GM19452 (cell line): Measurements from ENCODE around the gene RBBP5.

ENCODE experiments used
- ATAC-seq: cut with Tn5 transposase; IDR thresholded peaks from one replicate; pipeline ENCODE4 v1.9.1; 2021; ENCODE audit not compliant: unreplicated experiment

Gene RBBP5

DNA sequence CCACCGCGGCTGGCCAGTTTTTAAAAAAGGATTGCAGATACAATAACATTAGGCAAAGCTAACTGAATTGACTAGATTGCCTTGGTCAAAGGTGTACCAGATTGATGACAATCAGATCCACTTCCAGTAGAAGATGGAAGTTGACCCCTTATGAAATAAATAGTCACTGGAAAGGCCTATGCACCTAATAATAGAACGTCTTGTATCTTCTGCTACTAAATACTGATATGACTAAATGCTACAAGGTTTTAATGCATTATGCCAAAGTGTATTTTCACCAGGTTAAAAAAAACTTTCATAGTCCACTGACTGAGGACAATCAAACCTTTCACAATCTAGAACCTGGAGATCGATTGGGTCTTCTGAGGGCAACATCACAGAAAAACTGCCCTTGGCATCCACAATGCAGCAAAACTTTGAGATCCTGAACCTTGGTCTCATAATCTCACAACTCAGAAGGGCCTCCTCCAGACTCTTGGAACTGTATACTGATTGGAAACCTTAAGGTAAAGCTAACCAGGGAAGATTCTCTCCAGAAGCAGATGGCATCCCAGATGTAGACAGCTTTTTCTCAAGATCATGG lies 7.8 kb upstream of the RBBP5 start:
- no peak for ATAC-seq

DNA sequence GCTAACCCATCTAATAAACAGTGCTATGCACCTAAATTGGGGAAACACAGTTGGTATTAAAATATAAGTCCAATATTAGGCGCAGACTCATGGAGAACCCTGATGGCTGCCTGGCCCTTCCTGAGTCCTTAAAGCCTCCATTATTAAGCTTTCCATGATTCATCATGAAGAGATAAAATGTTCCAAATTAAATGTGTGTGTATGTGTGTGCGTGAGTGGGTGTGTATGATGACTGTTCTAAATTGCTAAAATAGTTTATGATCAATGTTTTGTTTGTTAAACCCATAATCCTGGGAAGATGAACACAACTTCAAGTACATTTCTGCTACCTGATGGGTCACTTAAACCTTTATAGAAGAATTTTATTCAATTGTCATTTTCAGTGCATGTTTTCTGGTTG lies 6.3 kb upstream of the RBBP5 start:
- no peak for ATAC-seq

DNA sequence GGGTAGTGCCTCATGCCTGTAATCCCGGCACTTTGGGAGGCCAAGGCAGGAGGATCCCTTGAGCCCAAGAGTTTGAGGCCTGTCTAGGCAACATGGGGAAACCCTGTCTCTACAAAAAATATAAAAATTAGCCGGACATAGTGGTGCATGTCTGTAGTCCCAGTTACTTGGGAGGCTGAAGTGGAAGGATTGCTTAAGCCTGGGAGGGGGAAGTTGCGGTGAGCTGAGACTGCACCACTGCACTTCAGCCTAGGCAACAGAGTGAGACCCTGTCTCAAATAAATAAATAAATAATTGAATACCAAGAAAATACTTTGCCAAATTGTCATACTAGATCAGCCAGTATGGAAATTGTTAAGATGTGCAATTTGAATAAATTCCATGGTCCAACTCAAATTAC lies 5.9 kb upstream of the RBBP5 start:
- ATAC-seq: no peak

DNA sequence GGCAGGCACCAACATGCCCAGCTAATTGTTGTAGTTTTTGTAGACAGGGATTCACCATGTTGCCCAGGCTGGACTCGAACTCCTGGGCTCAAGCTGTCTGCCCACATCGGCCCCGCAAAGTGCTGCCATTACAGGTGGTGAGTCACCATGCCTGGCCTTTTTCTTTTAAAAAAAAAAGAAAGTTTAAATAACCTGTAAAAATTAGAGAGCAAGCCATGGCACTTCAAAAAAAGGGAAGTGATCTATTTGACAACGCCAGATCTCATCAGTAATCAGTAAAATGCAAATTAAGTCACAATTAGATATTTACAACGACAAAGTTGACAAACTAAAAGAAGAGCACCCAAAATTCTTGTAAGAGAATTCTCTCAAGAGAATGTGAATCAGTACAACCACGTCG lies 2.9 kb upstream of the RBBP5 start:
- ATAC-seq: no peak

DNA sequence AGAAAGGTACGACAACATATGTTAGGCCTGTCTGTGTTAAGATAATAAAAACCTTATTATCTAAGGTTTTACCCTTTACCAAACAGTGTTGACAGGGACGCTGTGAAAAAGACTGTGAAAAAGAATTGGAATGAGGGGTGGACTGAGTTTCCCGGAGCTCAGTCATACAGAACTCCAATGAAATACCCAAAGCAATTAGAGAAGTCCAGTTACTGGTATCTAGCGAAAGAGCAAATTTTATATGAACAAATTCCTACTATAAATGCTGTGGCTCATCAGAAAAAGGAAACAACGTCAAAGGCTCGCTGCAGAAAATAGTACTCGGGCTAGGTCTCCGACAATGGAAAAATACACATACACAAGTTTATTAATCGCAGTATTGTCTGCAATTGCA lies 708 bp upstream of the RBBP5 start:
- ATAC-seq: peak; percentile 11

DNA sequence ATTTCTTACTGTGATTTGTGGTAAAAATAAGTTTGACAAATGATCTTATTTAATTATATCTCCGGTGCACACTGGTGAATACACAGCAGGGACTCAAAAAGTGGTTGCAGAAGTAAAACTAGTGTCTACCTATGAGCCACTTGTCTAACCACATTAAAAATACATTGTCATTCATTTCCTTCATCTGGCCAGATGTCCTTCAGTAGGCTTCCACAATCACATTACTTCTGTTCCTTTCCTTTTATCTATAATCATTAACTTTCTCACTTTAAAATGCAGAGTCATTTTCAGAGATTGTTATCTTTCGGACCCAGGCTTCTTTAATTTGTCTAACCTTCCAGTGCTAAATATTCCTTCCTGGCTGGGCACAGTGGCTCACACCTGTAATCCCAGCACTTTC lies 3.0 kb downstream of the RBBP5 start:
- ATAC-seq: no peak

DNA sequence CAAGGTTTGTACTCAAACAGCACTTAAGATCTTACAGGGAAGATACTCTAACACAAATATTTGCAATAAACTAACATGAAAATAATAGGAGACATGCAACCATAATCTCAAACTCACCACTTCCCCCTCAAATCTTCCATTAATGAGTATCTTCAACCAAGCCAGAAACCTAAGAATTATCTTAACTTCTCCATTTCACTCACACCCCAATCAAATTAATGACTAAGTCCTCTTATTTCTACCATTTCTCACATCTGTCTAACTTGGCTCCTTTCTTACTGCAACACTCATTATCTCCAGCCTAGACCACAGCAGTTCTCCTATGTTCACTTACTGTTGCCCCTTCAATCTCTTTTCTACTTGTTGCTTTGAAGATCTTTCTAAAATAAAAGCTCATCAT lies 10.4 kb downstream of the RBBP5 start:
- no peak for ATAC-seq

DNA sequence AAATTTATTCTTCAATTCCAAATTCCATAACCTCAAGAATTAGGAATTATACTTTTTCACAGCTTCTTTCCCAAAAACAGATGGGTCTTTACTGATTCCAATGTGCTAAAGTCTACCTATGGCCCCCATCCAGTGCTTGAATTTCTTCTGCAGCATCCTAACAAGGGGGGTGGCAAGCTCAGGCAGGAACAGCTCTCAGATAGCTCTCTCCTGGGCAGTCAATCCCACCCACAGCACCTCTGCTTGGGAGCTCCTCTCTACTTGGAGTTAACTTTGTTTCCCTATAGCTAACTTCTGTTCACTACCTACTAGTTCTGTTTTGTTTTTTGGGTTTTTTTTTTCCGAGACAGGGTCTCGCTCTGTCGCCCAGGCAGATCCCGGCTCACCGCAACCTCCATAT lies 12.1 kb downstream of the RBBP5 start:
- no peak for ATAC-seq

DNA sequence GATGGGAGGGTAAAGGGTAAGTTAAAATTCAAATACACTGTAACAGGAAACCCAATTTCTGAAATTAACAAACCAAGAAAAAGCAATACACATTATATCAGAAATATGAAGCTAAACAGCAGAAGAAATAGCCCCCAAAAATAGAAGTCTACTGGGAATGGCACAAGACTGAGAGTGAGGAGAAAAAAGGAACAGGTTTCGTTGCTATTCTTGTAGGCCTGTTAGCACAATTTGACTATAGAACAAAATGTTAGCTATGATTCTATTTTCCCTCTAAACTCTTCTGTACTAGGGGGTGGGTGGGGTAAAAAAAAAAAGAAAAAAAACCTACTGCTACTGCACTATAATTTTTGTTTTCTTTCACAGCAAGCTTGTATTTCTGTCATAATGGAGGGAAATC lies 12.5 kb downstream of the RBBP5 start:
- ATAC-seq: no peak

DNA sequence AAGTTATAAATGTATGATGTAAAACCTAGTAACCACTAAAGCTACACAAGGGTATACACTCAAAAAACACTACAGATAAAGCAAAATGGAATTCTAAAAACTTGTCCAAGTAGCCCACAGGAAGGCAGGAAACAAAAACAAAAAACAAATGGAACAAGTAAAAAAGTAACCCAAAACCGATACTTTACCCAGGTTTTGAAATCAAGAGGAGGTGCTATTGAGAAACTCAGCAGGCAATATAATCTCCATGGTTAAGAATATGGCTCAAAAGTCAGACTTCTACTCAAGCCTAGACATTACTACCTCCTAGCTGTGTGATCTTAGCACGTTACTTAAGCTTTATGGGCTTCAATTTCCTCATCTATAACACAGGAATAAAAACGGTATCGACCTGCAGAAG lies 13.3 kb downstream of the RBBP5 start:
- no peak for ATAC-seq

DNA sequence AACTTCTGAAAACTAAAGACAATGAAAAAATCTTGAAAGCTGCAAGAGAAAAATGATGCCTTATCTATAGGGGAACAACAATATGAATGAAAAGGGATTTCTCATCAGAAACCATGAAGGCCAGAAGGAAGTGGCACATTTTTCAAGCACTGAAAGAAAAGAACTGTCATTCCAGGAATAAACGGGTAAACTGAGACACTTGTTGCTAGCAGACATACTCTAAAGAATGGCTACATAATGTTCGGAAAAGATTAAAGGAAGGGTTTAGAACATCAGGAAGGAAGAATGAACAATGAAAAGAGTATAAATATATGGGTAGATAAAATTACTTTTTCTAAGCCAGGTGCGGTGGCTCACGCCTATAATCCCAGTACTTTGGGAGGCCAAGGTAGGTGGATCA lies 14.5 kb downstream of the RBBP5 start:
- ATAC-seq: no peak

DNA sequence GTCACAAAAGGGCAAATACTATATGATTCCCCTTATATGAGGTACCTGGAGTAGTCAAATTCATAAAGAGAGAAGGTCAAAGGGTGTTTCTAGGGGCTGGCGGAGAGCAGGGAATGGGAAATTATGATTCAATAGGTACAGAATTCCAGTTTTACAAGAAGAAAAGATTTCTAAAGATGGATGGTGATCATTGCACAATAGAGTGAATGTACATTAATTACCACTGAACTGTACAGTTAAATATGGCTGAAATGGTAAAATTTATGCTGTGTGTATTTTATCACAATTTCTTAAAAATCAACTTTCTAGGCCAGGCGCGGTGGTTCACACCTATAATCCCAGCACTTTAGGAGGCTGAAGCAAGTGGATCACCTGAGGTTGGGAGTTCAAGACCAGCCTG lies 19.4 kb downstream of the RBBP5 start:
- ATAC-seq: no peak

DNA sequence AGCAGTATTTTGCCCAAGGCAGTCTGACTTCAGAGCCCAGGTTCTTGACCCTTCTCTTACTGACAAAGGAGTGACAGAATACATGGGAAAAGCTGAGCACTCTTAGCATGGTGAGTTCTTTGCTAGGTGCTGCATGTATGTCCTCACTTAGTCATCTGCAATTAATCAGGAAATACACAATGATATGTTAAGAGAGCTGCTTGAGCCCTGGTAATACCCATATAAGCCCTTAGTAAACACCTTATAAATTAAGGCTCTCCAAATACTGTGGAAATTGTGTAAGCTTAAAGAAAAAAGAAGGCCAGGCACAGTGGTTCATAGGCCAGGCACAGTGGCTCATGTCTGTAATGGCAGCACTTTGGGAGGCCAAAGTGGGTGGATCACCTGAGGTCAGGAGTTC lies 23.5 kb downstream of the RBBP5 start:
- ATAC-seq: no peak

DNA sequence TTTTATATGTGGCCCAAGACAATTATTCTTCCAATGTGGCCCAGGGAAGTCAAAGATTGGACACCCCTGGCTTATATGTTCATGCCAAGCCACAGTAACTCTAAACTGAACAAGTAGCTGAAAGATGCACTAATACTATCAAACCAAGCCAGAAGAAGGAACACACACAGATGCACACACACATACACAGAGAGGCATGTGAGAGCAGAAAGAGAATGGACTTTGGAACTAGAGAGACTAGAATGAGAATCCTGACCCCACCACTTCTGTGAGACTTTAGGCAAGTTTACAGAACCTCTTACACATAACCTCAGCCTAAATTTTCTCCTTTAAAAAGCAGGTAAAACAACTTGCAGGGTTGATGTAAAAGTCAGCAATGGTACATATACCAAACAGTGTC lies 26.4 kb downstream of the RBBP5 start:
- no peak for ATAC-seq

DNA sequence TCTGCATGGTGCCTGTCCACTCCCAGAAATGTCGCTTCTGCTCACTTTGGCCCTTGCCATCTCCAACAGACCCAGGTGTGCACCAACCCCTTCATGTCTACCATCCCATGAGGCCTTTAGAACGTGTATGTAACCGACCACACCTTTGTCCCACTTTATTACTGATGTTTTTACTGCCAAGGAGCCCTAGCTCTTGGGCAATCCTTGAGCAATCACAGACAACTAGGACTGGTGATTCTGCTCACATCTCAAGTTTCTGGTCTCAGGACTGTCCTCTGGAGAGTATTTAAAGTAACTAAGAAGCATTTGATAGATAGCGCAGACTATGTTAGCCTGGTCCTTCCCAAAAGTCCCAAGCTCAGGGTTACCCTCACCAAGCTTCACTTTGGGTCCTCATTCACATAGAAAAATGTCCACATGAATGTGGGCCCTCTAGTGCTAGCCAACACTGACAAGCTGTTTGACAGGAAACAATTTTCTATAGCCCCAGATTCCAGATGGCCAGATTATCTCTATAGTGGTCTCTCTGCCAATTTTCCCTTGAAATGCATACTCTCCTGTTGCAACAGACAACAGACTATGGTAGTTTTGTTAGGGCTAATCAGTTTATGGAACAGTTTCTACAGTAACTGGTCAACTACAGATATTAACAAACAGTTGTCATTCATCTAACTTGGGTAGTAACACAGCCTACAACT lies 30.6 kb downstream of the RBBP5 start:
- ATAC-seq: no peak

DNA sequence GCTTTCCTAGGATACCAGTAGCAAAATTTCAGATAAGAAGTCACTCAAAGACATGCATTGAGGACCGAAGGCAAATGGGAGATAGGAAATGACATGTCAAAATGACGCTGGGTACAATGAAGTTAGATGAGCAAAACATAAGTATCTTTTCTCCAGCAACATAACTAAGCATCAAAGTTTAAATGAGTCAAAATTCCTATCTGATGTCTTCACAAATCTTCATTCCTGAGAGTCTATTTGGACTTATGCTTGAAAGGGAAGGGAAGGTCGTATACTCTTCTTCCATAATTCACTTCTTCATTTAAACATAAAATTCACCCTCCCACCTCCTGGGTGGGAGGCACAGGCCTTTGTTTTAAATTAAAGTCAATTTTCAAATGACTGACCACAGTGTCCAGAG lies 33.4 kb downstream of the RBBP5 start:
- no peak for ATAC-seq

DNA sequence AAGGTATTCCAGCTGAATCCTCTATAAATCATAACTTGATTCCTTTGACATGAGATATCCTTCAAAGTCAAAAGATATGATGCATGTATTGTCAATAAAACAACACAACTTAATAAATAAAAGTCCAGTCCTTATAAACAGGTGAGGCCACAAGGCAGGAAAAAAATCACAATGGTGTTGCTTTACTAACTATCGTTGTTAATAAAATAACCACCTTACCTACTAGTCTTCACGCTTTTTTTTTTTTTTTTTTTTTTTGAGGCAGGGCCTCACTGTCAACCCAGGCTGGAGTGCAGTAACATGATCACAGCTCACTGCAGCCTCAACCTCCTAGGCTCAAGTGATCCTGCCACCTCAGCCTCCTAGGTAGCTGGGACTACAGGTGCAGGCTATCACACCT lies 37.4 kb downstream of the RBBP5 start, which contains the start of gene TMEM81:
TMEM81 (minus strand) TSS at position 101 of the 400 bp plus-strand sequence. CDS start 140 bp downstream, outside the sequence.
- no peak for ATAC-seq

DNA sequence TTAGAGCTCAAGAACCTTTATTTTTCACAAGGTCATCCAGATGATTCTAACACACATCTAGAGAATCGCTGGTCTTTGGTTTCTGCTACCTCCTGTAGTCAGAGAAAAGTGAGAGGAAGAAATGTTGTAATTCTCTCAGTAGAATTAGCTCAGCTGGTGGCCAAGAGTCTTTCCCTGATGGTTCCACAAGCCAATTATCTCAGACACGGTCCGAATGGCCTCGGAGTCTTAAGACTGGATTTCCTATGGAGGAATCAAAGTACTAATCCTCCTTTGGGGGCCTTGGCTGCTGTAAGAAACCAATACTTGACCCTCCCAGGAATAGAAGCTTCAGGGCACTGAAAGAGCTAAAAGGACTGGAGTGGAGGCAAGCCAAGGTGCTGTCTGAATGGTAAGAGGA lies 39.3 kb downstream of the RBBP5 start:
- ATAC-seq: no peak

DNA sequence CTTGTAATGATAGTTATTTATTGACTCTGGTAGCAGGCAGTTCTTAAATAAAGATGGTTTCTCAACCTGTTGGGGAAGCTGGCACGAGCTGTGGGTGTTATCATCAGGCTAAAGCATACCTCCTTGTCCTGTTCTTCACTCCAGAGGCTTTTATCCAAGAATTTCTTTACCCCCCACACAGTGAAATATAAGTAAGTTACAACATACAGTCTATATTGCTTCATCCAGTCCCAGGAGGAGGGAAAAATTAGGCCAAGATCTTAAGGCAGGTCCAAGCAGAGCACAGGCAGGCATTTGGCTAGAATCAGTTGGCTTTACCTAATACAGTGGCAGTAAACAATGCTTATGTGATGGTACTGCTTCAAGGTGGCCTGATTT lies 43.9 kb downstream of the RBBP5 start:
- ATAC-seq: no peak

DNA sequence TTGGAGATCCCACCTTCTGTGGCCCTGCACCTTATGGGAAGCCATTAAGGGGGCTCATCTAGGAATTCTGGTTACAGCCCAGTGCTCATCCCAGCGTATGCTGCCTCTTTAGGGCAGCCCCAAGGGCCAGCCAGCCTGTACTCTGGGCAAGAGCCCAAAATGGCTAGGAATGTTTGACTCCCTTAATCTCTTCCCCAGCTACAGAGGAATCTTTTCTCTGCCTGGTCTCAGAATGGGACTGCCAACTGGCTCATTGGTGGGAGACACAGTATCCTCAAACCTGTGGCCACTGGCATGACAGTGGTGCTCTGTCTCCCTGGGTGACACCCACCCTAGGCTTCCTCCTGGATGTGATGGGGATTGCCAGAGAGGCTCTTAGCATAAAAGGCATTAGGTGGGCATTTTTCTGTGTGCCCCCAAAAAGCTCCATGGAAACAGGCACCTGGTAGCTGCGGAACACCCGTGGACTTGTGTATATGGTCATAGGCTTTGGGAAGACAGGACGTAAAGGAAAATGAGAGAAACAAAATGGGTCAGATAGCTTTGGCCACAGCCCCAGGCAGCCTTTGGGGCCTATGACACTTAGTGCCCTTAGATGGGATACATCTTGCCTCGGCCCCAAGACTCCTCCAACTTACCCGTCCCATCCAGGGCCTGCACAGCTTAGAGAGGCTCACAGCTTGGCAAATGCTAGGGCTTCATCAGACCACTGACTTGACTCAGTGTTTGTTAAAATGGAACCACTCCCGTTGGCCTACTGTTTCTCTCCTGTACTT lies 44.4 kb downstream of the RBBP5 start:
- ATAC-seq: no peak

DNA sequence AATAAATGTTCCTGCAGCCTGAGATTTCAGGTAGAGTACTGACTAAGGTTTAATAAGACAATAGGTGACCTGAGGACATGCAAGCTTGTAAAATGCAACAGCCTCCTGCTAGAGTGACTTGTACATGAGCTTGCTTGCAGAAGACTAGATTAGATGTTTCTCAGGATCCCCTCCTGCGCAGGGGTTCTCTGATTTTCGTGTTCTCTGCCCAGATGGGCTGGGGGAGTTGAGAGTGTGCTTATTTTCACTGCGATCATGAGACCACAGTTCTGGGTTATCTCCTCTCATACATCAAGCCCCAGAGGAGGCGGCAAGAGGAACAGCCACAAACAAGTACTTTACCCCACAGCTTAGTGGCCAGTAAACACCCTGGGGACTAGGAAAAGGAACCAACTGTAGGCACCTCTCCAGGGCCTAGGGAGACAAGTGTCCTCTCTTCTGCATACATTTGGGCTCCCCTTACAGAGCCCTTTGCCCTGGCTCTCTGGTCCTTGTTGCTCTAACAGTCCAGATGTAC lies 45.5 kb downstream of the RBBP5 start:
- no peak for ATAC-seq

DNA sequence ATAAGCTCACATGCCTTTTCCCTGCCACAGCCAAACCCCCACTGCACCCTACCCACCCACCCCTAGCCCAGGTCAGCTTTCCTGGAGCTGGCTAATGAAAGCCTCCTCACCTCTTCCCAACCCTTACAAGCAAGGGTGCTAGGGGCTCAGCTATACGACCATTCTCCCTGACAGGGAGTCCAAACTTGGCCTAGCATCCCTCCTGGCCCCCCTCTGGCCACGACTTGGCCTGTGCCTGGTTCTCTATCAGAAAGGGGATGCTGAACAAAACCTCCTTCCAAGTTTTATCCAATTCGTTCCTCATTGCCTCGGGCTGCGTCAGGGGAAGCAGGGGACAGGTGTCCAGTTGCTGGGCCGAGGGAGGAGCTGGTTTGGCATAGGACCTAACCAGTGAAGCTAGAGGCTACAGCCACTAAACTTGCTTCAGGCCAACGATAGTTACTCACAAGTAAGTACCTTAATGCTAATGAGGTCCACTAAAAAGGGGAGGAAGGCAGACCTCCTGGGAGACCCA lies 46.1 kb downstream of the RBBP5 start:
- ATAC-seq: no peak
